Kidney (tissue), 14 donors: ENCODE results near the gene FAM241A. TPM values are rescaled to one million over a fixed set of nuclear protein-coding genes. Genes with fewer than 3 reads are reported as not detected.

Experiments used
- DNase-seq, 5 donors: peaks; one replicate each; pipeline ENCODE4 v3.0.0-alpha.2; 2013 to 2020
- FAIRE-seq: peaks from 2 replicates; lab custom pipeline; 2012; peaks lifted over from hg19 to GRCh38; lab: Jason Lieb, UNC
- H3K27ac ChIP-seq, 2 donors: one replicate each; pipeline ENCODE4 v1.7.0; 2013; ENCODE audit warnings: low read depth in 2 of 2, low read length in 2 of 2, inconsistent platforms in 1 of 2
- H3K27me3 ChIP-seq: one replicate; pipeline ENCODE4 v1.7.1; 2013; ENCODE audit warnings: low read length, inconsistent platforms; ENCODE audit not compliant: control insufficient read depth, insufficient read depth
- H3K36me3 ChIP-seq, 3 donors: one replicate each; pipeline versions ENCODE4 v1.7.0 to v1.7.1; 2013; ENCODE audit warnings: low read length in 3 of 3, control low read depth in 1 of 3, inconsistent platforms in 1 of 3; ENCODE audit not compliant: insufficient read depth in 3 of 3, control insufficient read depth in 2 of 3
- H3K4me1 ChIP-seq, 3 donors: one replicate each; pipeline versions ENCODE4 v1.7.0 to v1.7.1; 2013; ENCODE audit warnings: low read length in 3 of 3, inconsistent platforms in 1 of 3, low read depth in 1 of 3; ENCODE audit not compliant: control insufficient read depth in 2 of 3, insufficient read depth in 2 of 3
- H3K4me3 ChIP-seq, 3 donors: one replicate each; pipeline versions ENCODE4 v1.7.0 to v1.8.1; 2013; ENCODE audit warnings: low read length in 3 of 3, control low read depth in 1 of 3, inconsistent platforms in 1 of 3
- H3K9ac ChIP-seq, 3 donors: one replicate each; pipeline versions ENCODE4 v1.7.0 to v1.7.1; 2013; ENCODE audit warnings: low read length in 3 of 3, control low read depth in 1 of 3, inconsistent platforms in 1 of 3
- H3K9me3 ChIP-seq, 3 donors: one replicate each; pipeline versions ENCODE4 v1.7.0 to v1.7.1; 2013; ENCODE audit warnings: low read length in 3 of 3, control low read depth in 1 of 3, inconsistent platforms in 1 of 3; ENCODE audit not compliant: control insufficient read depth in 2 of 3, insufficient read depth in 1 of 3
- intact Hi-C: fragments of 100-400 bp; cut with DNase I; formaldehyde crosslinking; loops from one replicate; pipeline ENCODE4 v1.11.1; 2022
- polyA plus RNA-seq: library from polyadenylated mRNA; stranded (reverse); fragments of 350-450 nt; fragmentation: Illumina TruSeq; extraction: RNeasy Lipid Tissue Mini Kit (QIAGEN cat#74804); gene quantifications from one replicate; pipeline ENCODE4 v1.2.3, GENCODE V29; 2014; ENCODE audit warnings: low read depth, low replicate concordance; ENCODE audit not compliant: insufficient read depth
- total RNA-seq: library from RNA; stranded (reverse); fragmentation: NEBNext Ultra II Directional; extraction: Animal tissue kit (Norgen Biotek cat#: 25700); gene quantifications from one replicate; pipeline ENCODE4 v1.2.1, GENCODE V29; 2021
- TF ChIP-seq, protein P1 (sequence below): IDR thresholded peaks from 3 replicates; pipeline ENCODE4 v1.5.1; 2012; ENCODE audit warnings: mild to moderate bottlenecking, moderate library complexity, borderline replicate concordance; ENCODE audit not compliant: insufficient read depth; ENCODE audit errors: extremely low read depth
- donor health status: control.
- donor health status: control.
- donor health status: control.
- donor health status: control.
- donor health status: control.
- donor health status: DM: yes; HTN: yes; CAD: no.
- donor health status: Normal renal cell carcinoma (clear cell type).

Gene FAM241A
- total and polyA plus RNA-seq, 2 donors from 2014 or later: 1.9 to 2.9 TPM

GRCh38 chr4:112143781-112144180 lies 1.5 kb upstream of the FAM241A start:
- TF ChIP-seq, protein P1, sequence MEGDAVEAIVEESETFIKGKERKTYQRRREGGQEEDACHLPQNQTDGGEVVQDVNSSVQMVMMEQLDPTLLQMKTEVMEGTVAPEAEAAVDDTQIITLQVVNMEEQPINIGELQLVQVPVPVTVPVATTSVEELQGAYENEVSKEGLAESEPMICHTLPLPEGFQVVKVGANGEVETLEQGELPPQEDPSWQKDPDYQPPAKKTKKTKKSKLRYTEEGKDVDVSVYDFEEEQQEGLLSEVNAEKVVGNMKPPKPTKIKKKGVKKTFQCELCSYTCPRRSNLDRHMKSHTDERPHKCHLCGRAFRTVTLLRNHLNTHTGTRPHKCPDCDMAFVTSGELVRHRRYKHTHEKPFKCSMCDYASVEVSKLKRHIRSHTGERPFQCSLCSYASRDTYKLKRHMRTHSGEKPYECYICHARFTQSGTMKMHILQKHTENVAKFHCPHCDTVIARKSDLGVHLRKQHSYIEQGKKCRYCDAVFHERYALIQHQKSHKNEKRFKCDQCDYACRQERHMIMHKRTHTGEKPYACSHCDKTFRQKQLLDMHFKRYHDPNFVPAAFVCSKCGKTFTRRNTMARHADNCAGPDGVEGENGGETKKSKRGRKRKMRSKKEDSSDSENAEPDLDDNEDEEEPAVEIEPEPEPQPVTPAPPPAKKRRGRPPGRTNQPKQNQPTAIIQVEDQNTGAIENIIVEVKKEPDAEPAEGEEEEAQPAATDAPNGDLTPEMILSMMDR: no peak

DNA sequence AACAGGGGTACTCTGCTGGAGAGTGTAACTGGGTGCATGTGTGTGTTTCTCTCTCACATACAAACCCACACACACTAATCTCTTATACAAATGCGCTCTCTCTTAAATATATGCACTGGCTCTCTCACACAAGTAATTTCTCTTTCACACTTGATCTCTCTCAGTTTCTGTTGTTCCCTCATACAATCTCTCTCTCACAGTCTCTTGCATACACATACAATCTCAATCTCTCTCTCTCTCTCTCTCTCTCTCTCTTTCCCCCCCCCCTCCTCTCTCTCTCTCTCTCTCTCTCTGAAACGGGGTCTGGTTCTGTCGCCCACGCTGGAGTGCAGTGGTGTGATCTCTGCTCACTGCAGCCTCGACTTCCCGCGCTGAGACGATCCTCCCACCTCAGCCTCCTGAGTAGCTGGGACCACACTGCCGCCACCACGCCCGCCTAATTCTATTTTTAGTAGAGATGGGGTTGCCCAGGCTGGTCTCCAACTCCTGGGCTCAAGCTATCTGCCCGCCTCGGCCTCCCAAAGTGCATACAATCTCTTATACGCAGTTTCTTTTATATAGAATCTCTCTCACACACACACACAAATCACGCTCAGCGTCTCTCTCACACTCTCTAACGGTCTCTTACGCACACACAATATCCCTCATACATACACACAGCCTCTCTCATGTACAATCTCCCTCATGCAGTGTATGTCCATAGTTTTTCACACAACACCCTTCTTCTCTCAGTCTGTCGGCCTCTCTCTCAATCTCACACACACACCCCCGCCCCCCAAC lies 518 bp upstream of the FAM241A start:
- TF ChIP-seq, protein P1: no peak
- Histone ChIP-seq H3K27me3 (no peaks in the 10 kb centered on the region), H3K36me3 (no peaks in the 10 kb centered on the region), H3K9me3 (no peaks in the 10 kb centered on the region), H3K4me1 (peaks cover 0 to 4% (median 2%) of the 10 kb centered on the region in 3 donors), H3K9ac (no peak overlapping the region), H3K27ac (no peak overlapping the region), H3K4me3 (peak overlapping the region; percentile 28 to 96 (median 59))
- peak in 1 of 5 donors; percentile 52 for DNase-seq
- intact Hi-C loops: loop anchor here (10.0 kb wide), 1 partner anchor 80 kb away; no protein-coding TSS in a partner anchor
- no peak for FAIRE-seq

More at GRCh38 chr4:112143781-112144180, 1.5 kb upstream of the FAM241A start:
- no peak overlapping the region for H3K27ac ChIP-seq
- no peak for DNase-seq
- intact Hi-C loops: loop anchor here (10.0 kb wide), 1 partner anchor 81 kb away; no protein-coding TSS in a partner anchor
- H3K27me3 ChIP-seq: no peaks in the 10 kb centered on the region
- H3K9ac ChIP-seq: no peak overlapping the region
- H3K9me3 ChIP-seq: no peaks in the 10 kb centered on the region
- peaks cover 0 to 4% (median 2%) of the 10 kb centered on the region in 3 donors for H3K4me1 ChIP-seq
- no peaks in the 10 kb centered on the region for H3K36me3 ChIP-seq
- no peak overlapping the region for H3K4me3 ChIP-seq
- no peak for FAIRE-seq

- Histone ChIP-seq H3K27ac (peak overlapping the region; percentile 84 to 85), H3K36me3 (no peaks in the 10 kb centered on the region), H3K4me3 (peak overlapping the region; percentile 61 to 96 (median 93)), H3K9ac (peak overlapping the region; percentile 12 to 88 (median 75)), H3K27me3 (no peaks in the 10 kb centered on the region), H3K9me3 (no peaks in the 10 kb centered on the region), H3K4me1 (peaks cover 0 to 4% (median 2%) of the 10 kb centered on the region in 3 donors)
- intact Hi-C loops: loop anchor here (10.0 kb wide), 1 partner anchor 79 kb away; no protein-coding TSS in a partner anchor
- FAIRE-seq (no peak), DNase-seq (peak; percentile 47 to 82 (median 54))
- TF ChIP-seq, protein P1: no peak
Measured at GRCh38 chr4:112145790-112146501, 692 bp downstream of the FAM241A start.
